Loucy (cell line): Measurements from ENCODE around the gene CCDC187.

Experiments
- EZH2phosphoT487 ChIP-seq: fragments of 200-600 bp; IDR thresholded peaks from 2 replicates; pipeline ENCODE4 v1.6.1; 2018; ENCODE audit warnings: antibody characterized with exemption, mild to moderate bottlenecking, moderate library complexity, borderline replicate concordance
- TF ChIP-seq, protein P1 (sequence below): fragments of 200-600 bp; sonication (generic); conservative IDR thresholded peaks from 2 replicates; pipeline ENCODE4 v1.5.1; 2014; ENCODE audit warnings: mild to moderate bottlenecking, antibody characterized with exemption, low read length

DNA sequence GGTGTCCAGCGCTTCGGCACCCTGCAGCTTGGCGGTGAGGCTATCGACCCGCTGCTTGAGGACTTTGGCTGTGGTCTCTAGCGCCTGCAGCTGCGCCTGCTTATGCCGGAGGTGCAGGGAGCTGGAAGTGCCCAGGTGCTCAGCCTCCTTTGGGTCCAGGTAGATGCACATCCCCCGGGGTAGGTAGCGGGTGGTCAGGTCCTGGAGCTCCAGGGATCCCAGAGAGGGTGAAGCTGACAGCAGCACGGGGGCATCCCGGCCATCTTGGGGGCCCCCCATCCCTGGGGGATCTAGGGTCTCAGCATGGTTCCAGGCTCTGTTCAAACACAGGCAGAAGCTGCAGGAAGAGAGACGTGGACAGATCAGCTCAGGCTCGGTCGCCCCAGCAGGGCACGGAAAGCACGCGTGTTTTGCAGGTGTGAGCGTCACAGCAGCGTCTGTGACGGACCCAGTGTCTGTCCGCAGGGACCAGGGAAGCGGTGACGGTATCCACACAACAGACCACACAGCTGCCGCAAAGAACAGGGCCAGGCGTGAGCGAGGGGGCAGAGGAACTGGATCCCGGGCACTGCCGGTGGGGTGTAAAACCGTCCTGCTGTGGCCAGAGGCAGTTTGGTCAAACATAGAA is 17.4 kb downstream of the CCDC187 start:
- TF ChIP-seq, protein P1, sequence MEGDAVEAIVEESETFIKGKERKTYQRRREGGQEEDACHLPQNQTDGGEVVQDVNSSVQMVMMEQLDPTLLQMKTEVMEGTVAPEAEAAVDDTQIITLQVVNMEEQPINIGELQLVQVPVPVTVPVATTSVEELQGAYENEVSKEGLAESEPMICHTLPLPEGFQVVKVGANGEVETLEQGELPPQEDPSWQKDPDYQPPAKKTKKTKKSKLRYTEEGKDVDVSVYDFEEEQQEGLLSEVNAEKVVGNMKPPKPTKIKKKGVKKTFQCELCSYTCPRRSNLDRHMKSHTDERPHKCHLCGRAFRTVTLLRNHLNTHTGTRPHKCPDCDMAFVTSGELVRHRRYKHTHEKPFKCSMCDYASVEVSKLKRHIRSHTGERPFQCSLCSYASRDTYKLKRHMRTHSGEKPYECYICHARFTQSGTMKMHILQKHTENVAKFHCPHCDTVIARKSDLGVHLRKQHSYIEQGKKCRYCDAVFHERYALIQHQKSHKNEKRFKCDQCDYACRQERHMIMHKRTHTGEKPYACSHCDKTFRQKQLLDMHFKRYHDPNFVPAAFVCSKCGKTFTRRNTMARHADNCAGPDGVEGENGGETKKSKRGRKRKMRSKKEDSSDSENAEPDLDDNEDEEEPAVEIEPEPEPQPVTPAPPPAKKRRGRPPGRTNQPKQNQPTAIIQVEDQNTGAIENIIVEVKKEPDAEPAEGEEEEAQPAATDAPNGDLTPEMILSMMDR, result no peak
- TF ChIP-seq EZH2phosphoT487, result no peak
